WERI-Rb-1 (cell line): ENCODE measurements around the gene BTG1.

Experiments
- DNase-seq: peaks from one replicate; pipeline ENCODE4 v3.0.0-alpha.2; 2020
- H3K27ac ChIP-seq: fragments of 250-450 bp; sonication (Bioruptor Pico); 2 replicates; pipeline ENCODE4 v1.5.1; 2020; ENCODE audit warnings: mild to moderate bottlenecking, moderate library complexity
- H3K27me3 ChIP-seq: fragments of 250-450 bp; sonication (Bioruptor Pico); 2 replicates; pipeline ENCODE4 v1.5.1; 2021; ENCODE audit warnings: mild to moderate bottlenecking, low read depth, moderate library complexity; ENCODE audit not compliant: insufficient read depth, severe bottlenecking
- H3K36me3 ChIP-seq: fragments of 250-450 bp; sonication (Bioruptor Pico); 2 replicates; pipeline ENCODE4 v1.5.1; 2020; ENCODE audit warnings: mild to moderate bottlenecking, moderate library complexity
- H3K4me3 ChIP-seq: 2 replicates; pipeline ENCODE4 v1.5.1; 2011; ENCODE audit warnings: low read depth, mild to moderate bottlenecking, control low read depth, low read length
- H3K9me3 ChIP-seq: fragments of 250-450 bp; sonication (Bioruptor Pico); 2 replicates; pipeline ENCODE4 v1.5.1; 2021; ENCODE audit warnings: mild to moderate bottlenecking, moderate library complexity; ENCODE audit not compliant: severe bottlenecking
- TF ChIP-seq, protein P1 (sequence below): IDR thresholded peaks from 2 replicates; pipeline ENCODE4 v1.5.1; 2011; ENCODE audit warnings: low read depth, mild to moderate bottlenecking, control low read depth, inconsistent platforms, low read length

Gene BTG1

DNA sequence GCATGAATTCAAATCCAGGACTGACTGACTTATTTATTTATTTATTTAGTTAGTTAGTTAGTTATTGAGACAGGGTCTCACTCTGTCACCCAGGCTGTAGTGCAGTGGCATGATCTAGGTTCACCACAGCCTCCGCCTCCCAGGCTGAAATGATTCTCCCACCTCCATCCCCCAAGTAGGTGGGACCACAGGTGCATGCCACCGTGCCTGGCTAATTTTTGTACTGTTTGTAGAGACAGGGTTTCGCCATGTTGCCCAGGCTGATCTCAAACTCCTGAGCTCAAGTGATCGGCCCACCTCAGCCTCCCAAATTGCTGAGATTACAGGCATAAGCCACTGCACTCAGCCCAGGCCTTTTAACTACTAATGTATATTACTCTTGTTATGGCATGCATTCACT lies 36.0 kb downstream of the BTG1 start:
- no peak overlapping the region for H3K4me3 ChIP-seq
- no peaks in the 10 kb centered on the region for H3K36me3 ChIP-seq
- peak overlapping the region; percentile 4; the same call in 1 of the 2 replicates for H3K27ac ChIP-seq
- no peak for DNase-seq
- no peaks in the 10 kb centered on the region for H3K9me3 ChIP-seq
- H3K27me3 ChIP-seq, result no peaks in the 10 kb centered on the region
- TF ChIP-seq, protein P1, sequence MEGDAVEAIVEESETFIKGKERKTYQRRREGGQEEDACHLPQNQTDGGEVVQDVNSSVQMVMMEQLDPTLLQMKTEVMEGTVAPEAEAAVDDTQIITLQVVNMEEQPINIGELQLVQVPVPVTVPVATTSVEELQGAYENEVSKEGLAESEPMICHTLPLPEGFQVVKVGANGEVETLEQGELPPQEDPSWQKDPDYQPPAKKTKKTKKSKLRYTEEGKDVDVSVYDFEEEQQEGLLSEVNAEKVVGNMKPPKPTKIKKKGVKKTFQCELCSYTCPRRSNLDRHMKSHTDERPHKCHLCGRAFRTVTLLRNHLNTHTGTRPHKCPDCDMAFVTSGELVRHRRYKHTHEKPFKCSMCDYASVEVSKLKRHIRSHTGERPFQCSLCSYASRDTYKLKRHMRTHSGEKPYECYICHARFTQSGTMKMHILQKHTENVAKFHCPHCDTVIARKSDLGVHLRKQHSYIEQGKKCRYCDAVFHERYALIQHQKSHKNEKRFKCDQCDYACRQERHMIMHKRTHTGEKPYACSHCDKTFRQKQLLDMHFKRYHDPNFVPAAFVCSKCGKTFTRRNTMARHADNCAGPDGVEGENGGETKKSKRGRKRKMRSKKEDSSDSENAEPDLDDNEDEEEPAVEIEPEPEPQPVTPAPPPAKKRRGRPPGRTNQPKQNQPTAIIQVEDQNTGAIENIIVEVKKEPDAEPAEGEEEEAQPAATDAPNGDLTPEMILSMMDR, result no peak

DNA sequence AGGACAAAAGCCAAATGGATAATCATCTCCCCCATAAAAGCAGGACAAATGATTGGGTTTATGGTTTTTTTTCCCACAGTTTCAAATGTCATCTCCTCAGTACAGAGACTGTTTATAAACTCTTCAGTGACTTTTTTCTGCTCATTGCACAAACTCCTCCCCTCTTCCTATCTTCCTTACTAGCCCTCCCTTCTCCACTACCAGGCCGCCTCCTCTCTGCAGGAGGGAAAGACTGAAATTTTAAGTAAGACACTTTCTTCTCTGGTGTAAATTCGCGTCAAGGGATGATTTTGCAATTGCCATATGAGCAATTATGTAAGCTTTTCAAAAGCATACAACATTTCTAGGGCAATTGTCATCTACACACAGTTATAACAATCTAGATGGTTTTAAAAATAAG lies 37.0 kb downstream of the BTG1 start:
- Histone ChIP-seq H3K36me3 (no peaks in the 10 kb centered on the region), H3K4me3 (no peak overlapping the region), H3K9me3 (no peaks in the 10 kb centered on the region), H3K27ac (peak overlapping the region; percentile 68), H3K27me3 (no peaks in the 10 kb centered on the region)
- DNase-seq, result no peak
- TF ChIP-seq, protein P1, result no peak

DNA sequence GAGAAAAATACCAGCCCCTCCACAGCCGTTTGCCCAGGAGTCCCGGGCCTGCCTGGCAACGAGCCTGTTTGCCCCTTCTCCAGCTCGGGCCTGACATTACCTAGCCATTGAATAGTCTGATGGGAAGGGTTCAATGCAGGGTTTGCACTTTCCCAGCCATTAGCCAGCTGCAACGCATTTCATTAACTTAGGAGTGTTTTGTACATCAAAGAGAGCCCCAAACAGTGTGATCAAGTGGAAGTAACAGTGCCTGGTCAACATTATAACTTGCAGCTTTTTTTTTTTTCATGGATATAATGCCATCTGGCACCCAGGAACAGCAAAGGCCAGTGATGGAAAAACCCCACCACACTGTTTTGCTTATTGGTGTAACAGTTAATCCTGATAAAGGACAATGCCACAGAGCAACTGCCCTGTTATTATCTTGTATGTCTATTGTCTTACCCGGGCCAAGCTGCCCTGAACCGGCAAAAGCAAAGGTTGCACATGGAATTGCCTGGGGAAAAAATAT lies 38.0 kb downstream of the BTG1 start:
- peak; percentile 48 for DNase-seq
- TF ChIP-seq, protein P1, result no peak
- Histone ChIP-seq H3K4me3 (no peak overlapping the region), H3K36me3 (no peaks in the 10 kb centered on the region), H3K27me3 (no peaks in the 10 kb centered on the region), H3K27ac (peak overlapping the region; percentile 68), H3K9me3 (no peaks in the 10 kb centered on the region)

DNA sequence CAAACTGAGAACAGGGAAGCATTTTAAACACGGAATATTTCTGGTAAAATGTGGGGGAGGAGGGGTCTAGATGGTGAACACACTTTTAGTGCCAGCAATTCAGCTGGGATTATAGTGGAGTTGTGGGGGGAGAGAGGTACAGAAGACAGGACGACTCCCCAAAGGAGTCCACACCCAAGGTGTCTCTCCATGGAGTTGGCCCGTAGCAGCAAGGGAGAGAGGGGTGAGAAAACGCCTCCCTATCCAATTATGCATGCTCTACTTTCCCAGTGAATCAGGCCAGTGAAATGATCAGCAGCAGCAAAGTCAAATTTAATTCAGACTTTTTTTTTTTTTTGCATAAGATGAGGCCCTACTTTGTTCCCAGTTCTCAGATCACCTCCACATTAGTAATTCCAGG lies 38.6 kb downstream of the BTG1 start:
- no peak overlapping the region for H3K4me3 ChIP-seq
- no peaks in the 10 kb centered on the region for H3K9me3 ChIP-seq
- TF ChIP-seq, protein P1, result no peak
- no peaks in the 10 kb centered on the region for H3K36me3 ChIP-seq
- no peak for DNase-seq
- peak overlapping the region; percentile 68; the same call in 1 of the 2 replicates for H3K27ac ChIP-seq
- H3K27me3 ChIP-seq, result no peaks in the 10 kb centered on the region

DNA sequence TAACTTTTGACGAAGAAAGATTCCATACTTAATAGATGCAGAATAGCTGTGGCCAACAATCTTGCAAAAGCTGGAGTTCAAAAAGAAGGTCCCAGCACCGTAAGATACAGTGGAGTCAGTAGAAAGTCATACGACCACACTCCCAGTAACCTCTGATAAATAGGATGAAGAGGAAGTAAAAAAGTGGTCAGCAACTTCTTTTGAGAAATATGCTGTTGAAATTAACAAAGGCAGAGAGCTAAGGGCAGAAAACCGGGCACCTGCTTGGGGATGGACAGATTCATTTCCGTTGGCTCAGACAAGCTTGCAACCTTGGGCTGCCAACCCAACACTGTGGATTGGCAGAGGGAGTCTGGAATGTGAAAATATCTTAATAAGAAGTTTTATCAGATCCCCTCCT lies 40.0 kb downstream of the BTG1 start:
- Histone ChIP-seq H3K27me3 (no peaks in the 10 kb centered on the region), H3K36me3 (no peaks in the 10 kb centered on the region), H3K9me3 (no peaks in the 10 kb centered on the region), H3K4me3 (no peak overlapping the region), H3K27ac (no peak overlapping the region)
- TF ChIP-seq, protein P1, result no peak
- no peak for DNase-seq

DNA sequence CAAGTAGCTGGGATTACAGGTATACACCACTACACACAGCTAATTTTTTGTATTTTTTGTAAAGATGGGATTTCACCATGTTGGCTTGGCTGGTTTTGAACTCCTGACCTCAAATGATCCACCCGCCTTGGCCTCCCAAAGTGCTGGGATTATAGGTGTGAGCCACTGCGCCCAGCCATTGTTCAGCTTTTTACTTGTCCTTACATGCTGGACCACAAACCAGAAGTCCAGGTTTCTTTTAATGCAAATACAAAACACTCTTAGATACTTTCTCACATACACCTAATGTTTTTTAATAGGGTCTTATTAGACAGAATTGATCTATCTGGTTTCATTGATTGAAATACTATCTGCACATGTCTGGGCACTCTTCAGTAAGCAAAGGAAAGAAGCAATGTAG lies 40.5 kb downstream of the BTG1 start:
- no peak overlapping the region for H3K4me3 ChIP-seq
- no peaks in the 10 kb centered on the region for H3K36me3 ChIP-seq
- DNase-seq, result no peak
- TF ChIP-seq, protein P1, result no peak
- no peaks in the 10 kb centered on the region for H3K9me3 ChIP-seq
- no peak overlapping the region for H3K27ac ChIP-seq
- H3K27me3 ChIP-seq, result no peaks in the 10 kb centered on the region
